H1 (cell line): ENCODE measurements around the gene GRID2. TPM values are rescaled to one million over a fixed set of nuclear protein-coding genes. Genes with fewer than 3 reads are reported as not detected.

ENCODE experiments used
- BACH1 ChIP-seq: IDR thresholded peaks from 2 replicates; pipeline ENCODE4 v1.6.1; 2012; ENCODE audit warnings: low read length, improper control_type of control experiment
- CREB1 ChIP-seq: IDR thresholded peaks from 2 replicates; pipeline ENCODE4 v1.6.1; 2012; ENCODE audit warnings: inconsistent platforms
- GTF2F1 ChIP-seq: IDR thresholded peaks from 2 replicates; pipeline ENCODE4 v1.6.1; 2012; ENCODE audit warnings: low read depth, low read length, improper control_type of control experiment, borderline replicate concordance
- RAD21 ChIP-seq, 2 experiments: IDR thresholded peaks in 1 of 2; conservative IDR thresholded peaks in 1 of 2; 2 replicates each; pipeline ENCODE4 v1.6.1; 2011; ENCODE audit warnings: low read depth in 2 of 2, low read length in 2 of 2, improper control_type of control experiment in 1 of 2, inconsistent platforms in 1 of 2, mild to moderate bottlenecking in 1 of 2, moderate library complexity in 1 of 2
- SIN3A ChIP-seq, 2 experiments: IDR thresholded peaks in 1 of 2; conservative IDR thresholded peaks in 1 of 2; 2 replicates each; pipeline ENCODE4 v1.6.1; 2011 to 2012; ENCODE audit warnings: low read length in 2 of 2, improper control_type of control experiment in 1 of 2, low read depth in 1 of 2, mild to moderate bottlenecking in 1 of 2
- polyA plus RNA-seq, 7 experiments: library from polyadenylated mRNA; depleted of rRNA in 3 of 7; stranded (reverse) in 5 of 7; unstranded in 2 of 7; fragments of >200 nt in 5 of 7; fragments of 200-250 nt in 2 of 7; gene quantifications; 1 replicate in 5 of 7; 2 replicates in 1 of 7; 4 replicates in 1 of 7; pipeline versions ENCODE4 v1.2.1 to v1.2.3, GENCODE V29; 2011 to 2013; ENCODE audit warnings: missing spikeins in 2 of 7, mixed read lengths in 2 of 7
- total RNA-seq: library from RNA; stranded (reverse); fragmentation: NEBNext Ultra II Directional; extraction: Animal tissue kit (Norgen Biotek cat#: 25700); gene quantifications from 2 replicates; pipeline ENCODE4 v1.2.1, GENCODE V29; 2021
- TF ChIP-seq, protein P1 (sequence below): fragments of 300-600 bp; sonication (generic); IDR thresholded peaks from 2 replicates; pipeline ENCODE4 v1.7.1; 2012; ENCODE audit warnings: low read length, moderate library complexity, mild to moderate bottlenecking, inconsistent platforms; ENCODE audit not compliant: insufficient replicate concordance
- TF ChIP-seq, protein P2 (sequence below), 3 experiments: IDR thresholded peaks; 1 replicate in 2 of 3; 2 replicates in 1 of 3; pipeline versions ENCODE4 v1.5.1 to v1.6.1; 2011; ENCODE audit warnings: low read length in 3 of 3, mild to moderate bottlenecking in 3 of 3, inconsistent platforms in 2 of 3, low read depth in 1 of 3, moderate library complexity in 1 of 3; ENCODE audit not compliant: insufficient read depth in 1 of 3; ENCODE audit errors: control extremely low read depth in 1 of 3

The GRID2 gene
- total and polyA plus RNA-seq, 2 of the 8 experiments (the other 6 are each of a cell fraction or from before 2014, with no cell fraction given) = 31.1 to 81.9 TPM

GRCh38 chr4:92270908-92271307, 32.9 kb upstream of the GRID2 start (continued):
- TF ChIP-seq, protein P1, sequence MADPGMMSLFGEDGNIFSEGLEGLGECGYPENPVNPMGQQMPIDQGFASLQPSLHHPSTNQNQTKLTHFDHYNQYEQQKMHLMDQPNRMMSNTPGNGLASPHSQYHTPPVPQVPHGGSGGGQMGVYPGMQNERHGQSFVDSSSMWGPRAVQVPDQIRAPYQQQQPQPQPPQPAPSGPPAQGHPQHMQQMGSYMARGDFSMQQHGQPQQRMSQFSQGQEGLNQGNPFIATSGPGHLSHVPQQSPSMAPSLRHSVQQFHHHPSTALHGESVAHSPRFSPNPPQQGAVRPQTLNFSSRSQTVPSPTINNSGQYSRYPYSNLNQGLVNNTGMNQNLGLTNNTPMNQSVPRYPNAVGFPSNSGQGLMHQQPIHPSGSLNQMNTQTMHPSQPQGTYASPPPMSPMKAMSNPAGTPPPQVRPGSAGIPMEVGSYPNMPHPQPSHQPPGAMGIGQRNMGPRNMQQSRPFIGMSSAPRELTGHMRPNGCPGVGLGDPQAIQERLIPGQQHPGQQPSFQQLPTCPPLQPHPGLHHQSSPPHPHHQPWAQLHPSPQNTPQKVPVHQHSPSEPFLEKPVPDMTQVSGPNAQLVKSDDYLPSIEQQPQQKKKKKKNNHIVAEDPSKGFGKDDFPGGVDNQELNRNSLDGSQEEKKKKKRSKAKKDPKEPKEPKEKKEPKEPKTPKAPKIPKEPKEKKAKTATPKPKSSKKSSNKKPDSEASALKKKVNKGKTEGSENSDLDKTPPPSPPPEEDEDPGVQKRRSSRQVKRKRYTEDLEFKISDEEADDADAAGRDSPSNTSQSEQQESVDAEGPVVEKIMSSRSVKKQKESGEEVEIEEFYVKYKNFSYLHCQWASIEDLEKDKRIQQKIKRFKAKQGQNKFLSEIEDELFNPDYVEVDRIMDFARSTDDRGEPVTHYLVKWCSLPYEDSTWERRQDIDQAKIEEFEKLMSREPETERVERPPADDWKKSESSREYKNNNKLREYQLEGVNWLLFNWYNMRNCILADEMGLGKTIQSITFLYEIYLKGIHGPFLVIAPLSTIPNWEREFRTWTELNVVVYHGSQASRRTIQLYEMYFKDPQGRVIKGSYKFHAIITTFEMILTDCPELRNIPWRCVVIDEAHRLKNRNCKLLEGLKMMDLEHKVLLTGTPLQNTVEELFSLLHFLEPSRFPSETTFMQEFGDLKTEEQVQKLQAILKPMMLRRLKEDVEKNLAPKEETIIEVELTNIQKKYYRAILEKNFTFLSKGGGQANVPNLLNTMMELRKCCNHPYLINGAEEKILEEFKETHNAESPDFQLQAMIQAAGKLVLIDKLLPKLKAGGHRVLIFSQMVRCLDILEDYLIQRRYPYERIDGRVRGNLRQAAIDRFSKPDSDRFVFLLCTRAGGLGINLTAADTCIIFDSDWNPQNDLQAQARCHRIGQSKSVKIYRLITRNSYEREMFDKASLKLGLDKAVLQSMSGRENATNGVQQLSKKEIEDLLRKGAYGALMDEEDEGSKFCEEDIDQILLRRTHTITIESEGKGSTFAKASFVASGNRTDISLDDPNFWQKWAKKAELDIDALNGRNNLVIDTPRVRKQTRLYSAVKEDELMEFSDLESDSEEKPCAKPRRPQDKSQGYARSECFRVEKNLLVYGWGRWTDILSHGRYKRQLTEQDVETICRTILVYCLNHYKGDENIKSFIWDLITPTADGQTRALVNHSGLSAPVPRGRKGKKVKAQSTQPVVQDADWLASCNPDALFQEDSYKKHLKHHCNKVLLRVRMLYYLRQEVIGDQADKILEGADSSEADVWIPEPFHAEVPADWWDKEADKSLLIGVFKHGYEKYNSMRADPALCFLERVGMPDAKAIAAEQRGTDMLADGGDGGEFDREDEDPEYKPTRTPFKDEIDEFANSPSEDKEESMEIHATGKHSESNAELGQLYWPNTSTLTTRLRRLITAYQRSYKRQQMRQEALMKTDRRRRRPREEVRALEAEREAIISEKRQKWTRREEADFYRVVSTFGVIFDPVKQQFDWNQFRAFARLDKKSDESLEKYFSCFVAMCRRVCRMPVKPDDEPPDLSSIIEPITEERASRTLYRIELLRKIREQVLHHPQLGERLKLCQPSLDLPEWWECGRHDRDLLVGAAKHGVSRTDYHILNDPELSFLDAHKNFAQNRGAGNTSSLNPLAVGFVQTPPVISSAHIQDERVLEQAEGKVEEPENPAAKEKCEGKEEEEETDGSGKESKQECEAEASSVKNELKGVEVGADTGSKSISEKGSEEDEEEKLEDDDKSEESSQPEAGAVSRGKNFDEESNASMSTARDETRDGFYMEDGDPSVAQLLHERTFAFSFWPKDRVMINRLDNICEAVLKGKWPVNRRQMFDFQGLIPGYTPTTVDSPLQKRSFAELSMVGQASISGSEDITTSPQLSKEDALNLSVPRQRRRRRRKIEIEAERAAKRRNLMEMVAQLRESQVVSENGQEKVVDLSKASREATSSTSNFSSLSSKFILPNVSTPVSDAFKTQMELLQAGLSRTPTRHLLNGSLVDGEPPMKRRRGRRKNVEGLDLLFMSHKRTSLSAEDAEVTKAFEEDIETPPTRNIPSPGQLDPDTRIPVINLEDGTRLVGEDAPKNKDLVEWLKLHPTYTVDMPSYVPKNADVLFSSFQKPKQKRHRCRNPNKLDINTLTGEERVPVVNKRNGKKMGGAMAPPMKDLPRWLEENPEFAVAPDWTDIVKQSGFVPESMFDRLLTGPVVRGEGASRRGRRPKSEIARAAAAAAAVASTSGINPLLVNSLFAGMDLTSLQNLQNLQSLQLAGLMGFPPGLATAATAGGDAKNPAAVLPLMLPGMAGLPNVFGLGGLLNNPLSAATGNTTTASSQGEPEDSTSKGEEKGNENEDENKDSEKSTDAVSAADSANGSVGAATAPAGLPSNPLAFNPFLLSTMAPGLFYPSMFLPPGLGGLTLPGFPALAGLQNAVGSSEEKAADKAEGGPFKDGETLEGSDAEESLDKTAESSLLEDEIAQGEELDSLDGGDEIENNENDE = no peak
- TF ChIP-seq SIN3A (conservative IDR thresholded peaks at IDR 0.05 in 1 of 2, IDR thresholded peaks at IDR 0.05 in 1 of 2; ENCODE audit: low read depth in 1 of 2, low read length in 2 of 2) (peak; percentile 67 to 70; a peak in 1 of 4 replicates), CREB1 (no peak), RAD21 (IDR thresholded peaks at IDR 0.05 in 1 of 2, conservative IDR thresholded peaks at IDR 0.05 in 1 of 2; ENCODE audit: low read depth in 2 of 2, low read length in 2 of 2) (peak; percentile 76 to 82), BACH1 (0 out of 2 replicates have a peak, but pooled peaks have one; percentile 26), GTF2F1 (peak; percentile 42; the same call in 1 of the 2 replicates)
- TF ChIP-seq, protein P2, sequence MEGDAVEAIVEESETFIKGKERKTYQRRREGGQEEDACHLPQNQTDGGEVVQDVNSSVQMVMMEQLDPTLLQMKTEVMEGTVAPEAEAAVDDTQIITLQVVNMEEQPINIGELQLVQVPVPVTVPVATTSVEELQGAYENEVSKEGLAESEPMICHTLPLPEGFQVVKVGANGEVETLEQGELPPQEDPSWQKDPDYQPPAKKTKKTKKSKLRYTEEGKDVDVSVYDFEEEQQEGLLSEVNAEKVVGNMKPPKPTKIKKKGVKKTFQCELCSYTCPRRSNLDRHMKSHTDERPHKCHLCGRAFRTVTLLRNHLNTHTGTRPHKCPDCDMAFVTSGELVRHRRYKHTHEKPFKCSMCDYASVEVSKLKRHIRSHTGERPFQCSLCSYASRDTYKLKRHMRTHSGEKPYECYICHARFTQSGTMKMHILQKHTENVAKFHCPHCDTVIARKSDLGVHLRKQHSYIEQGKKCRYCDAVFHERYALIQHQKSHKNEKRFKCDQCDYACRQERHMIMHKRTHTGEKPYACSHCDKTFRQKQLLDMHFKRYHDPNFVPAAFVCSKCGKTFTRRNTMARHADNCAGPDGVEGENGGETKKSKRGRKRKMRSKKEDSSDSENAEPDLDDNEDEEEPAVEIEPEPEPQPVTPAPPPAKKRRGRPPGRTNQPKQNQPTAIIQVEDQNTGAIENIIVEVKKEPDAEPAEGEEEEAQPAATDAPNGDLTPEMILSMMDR (IDR thresholded peaks at IDR 0.05; ENCODE audit: control extremely low read depth in 1 of 3, insufficient read depth in 1 of 3, low read depth in 1 of 3, low read length in 3 of 3) = peak in 2 of 3 experiments; percentile 57 to 73; a peak in 3 of 4 replicates
- TF ChIP-seq, all 59 proteins: peak for 7
